Activated naive CD8-positive, alpha-beta T cell treated with anti-CD3 and anti-CD28 coated beads for 36 hours (primary cell): Measurements from ENCODE around the gene GABRR2. TPM values are rescaled to one million over a fixed set of nuclear protein-coding genes. Genes with fewer than 3 reads are reported as not detected.

ENCODE experiments used
- DNase-seq: peaks from one replicate; pipeline ENCODE4 v3.0.0; 2021
- H3K27ac Mint-ChIP-seq: one replicate; pipeline ENCODE4 v1.8.0; 2022; ENCODE audit warnings: mild to moderate bottlenecking, moderate library complexity, mixed read lengths
- H3K27me3 Mint-ChIP-seq: one replicate; pipeline ENCODE4 v1.8.0; 2022; ENCODE audit warnings: mild to moderate bottlenecking, mixed read lengths
- H3K36me3 Mint-ChIP-seq: one replicate; pipeline ENCODE4 v1.8.0; 2021; ENCODE audit warnings: mild to moderate bottlenecking, mixed read lengths
- H3K4me1 Mint-ChIP-seq: one replicate; pipeline ENCODE4 v1.8.0; 2021; ENCODE audit warnings: mixed read lengths
- H3K4me3 Mint-ChIP-seq: one replicate; pipeline ENCODE4 v1.8.0; 2022; ENCODE audit warnings: mild to moderate bottlenecking, moderate library complexity, mixed read lengths
- H3K9me3 Mint-ChIP-seq: one replicate; pipeline ENCODE4 v1.8.0; 2022; ENCODE audit warnings: mixed read lengths
- total RNA-seq, 2 experiments: library from RNA; stranded (reverse); gene quantifications; one replicate each; pipeline ENCODE4 v1.2.3, GENCODE V29; 2021

The GABRR2 gene
- total RNA-seq, 2 experiments from 2014 or later, result 0.12 TPM; not detected in 1

GRCh38 chr6:89348372-89348771 is 33.3 kb upstream of the GABRR2 start:
- H3K9me3 Mint-ChIP-seq, result peaks cover 4% of the 10 kb centered on the region
- H3K27ac Mint-ChIP-seq, result no peak overlapping the region
- peaks cover 23% of the 10 kb centered on the region for H3K36me3 Mint-ChIP-seq
- no peaks in the 10 kb centered on the region for H3K27me3 Mint-ChIP-seq
- H3K4me1 Mint-ChIP-seq, result peaks cover 48% of the 10 kb centered on the region
- DNase-seq, result no peak
- H3K4me3 Mint-ChIP-seq, result no peak overlapping the region

GRCh38 chr6:89347825-89348224 is 32.7 kb upstream of the GABRR2 start:
- Mint-ChIP-seq H3K4me1 (peaks cover 47% of the 10 kb centered on the region), H3K36me3 (peaks cover 23% of the 10 kb centered on the region), H3K27ac (no peak overlapping the region), H3K4me3 (no peak overlapping the region), H3K9me3 (peaks cover 4% of the 10 kb centered on the region), H3K27me3 (no peaks in the 10 kb centered on the region)
- no peak for DNase-seq

- Mint-ChIP-seq H3K4me1 (peaks cover 44% of the 10 kb centered on the region), H3K27ac (no peak overlapping the region), H3K36me3 (peaks cover 23% of the 10 kb centered on the region), H3K27me3 (no peaks in the 10 kb centered on the region), H3K9me3 (peaks cover 4% of the 10 kb centered on the region), H3K4me3 (no peak overlapping the region)
- DNase-seq, result no peak
Observed at GRCh38 chr6:89346433-89346832, 31.3 kb upstream of the GABRR2 start.

GRCh38 chr6:89339565-89339964 is 24.5 kb upstream of the GABRR2 start:
- Mint-ChIP-seq H3K27me3 (no peaks in the 10 kb centered on the region), H3K4me1 (peaks cover 5% of the 10 kb centered on the region), H3K9me3 (no peaks in the 10 kb centered on the region), H3K27ac (no peak overlapping the region), H3K4me3 (no peak overlapping the region), H3K36me3 (peaks cover 20% of the 10 kb centered on the region)
- no peak for DNase-seq

GRCh38 chr6:89335164-89335563 is 20.1 kb upstream of the GABRR2 start:
- no peak overlapping the region for H3K4me3 Mint-ChIP-seq
- H3K4me1 Mint-ChIP-seq, result no peaks in the 10 kb centered on the region
- H3K36me3 Mint-ChIP-seq, result peaks cover 23% of the 10 kb centered on the region
- no peaks in the 10 kb centered on the region for H3K9me3 Mint-ChIP-seq
- H3K27ac Mint-ChIP-seq, result no peak overlapping the region
- no peaks in the 10 kb centered on the region for H3K27me3 Mint-ChIP-seq
- DNase-seq, result no peak

- peaks cover 12% of the 10 kb centered on the region for H3K36me3 Mint-ChIP-seq
- H3K9me3 Mint-ChIP-seq, result no peaks in the 10 kb centered on the region
- H3K27ac Mint-ChIP-seq, result no peak overlapping the region
- no peak for DNase-seq
- H3K4me1 Mint-ChIP-seq, result no peaks in the 10 kb centered on the region
- no peaks in the 10 kb centered on the region for H3K27me3 Mint-ChIP-seq
- H3K4me3 Mint-ChIP-seq, result no peak overlapping the region
Observed at GRCh38 chr6:89330910-89331309, 15.8 kb upstream of the GABRR2 start.

- no peak for DNase-seq
- Mint-ChIP-seq H3K27me3 (no peaks in the 10 kb centered on the region), H3K36me3 (peaks cover 11% of the 10 kb centered on the region), H3K9me3 (no peaks in the 10 kb centered on the region), H3K4me1 (no peaks in the 10 kb centered on the region), H3K4me3 (no peak overlapping the region), H3K27ac (no peak overlapping the region)
Observed at GRCh38 chr6:89328976-89329375, 13.9 kb upstream of the GABRR2 start.

GRCh38 chr6:89324304-89324703 is 9.2 kb upstream of the GABRR2 start:
- no peak overlapping the region for H3K27ac Mint-ChIP-seq
- H3K4me1 Mint-ChIP-seq, result no peaks in the 10 kb centered on the region
- DNase-seq, result no peak
- no peak overlapping the region for H3K4me3 Mint-ChIP-seq
- no peaks in the 10 kb centered on the region for H3K9me3 Mint-ChIP-seq
- no peaks in the 10 kb centered on the region for H3K27me3 Mint-ChIP-seq
- peaks cover 5% of the 10 kb centered on the region for H3K36me3 Mint-ChIP-seq

- no peak overlapping the region for H3K4me3 Mint-ChIP-seq
- DNase-seq, result no peak
- H3K27ac Mint-ChIP-seq, result no peak overlapping the region
- H3K9me3 Mint-ChIP-seq, result no peaks in the 10 kb centered on the region
- H3K4me1 Mint-ChIP-seq, result no peaks in the 10 kb centered on the region
- peaks cover 6% of the 10 kb centered on the region for H3K36me3 Mint-ChIP-seq
- H3K27me3 Mint-ChIP-seq, result no peaks in the 10 kb centered on the region
Observed at GRCh38 chr6:89323511-89323971, 8.4 kb upstream of the GABRR2 start.

GRCh38 chr6:89321131-89321970 is 6.3 kb upstream of the GABRR2 start:
- H3K9me3 Mint-ChIP-seq, result no peaks in the 10 kb centered on the region
- DNase-seq, result no peak
- H3K4me1 Mint-ChIP-seq, result no peaks in the 10 kb centered on the region
- H3K36me3 Mint-ChIP-seq, result peaks cover 5% of the 10 kb centered on the region
- H3K4me3 Mint-ChIP-seq, result no peak overlapping the region
- no peaks in the 10 kb centered on the region for H3K27me3 Mint-ChIP-seq
- H3K27ac Mint-ChIP-seq, result no peak overlapping the region

- Mint-ChIP-seq H3K36me3 (peaks cover 9% of the 10 kb centered on the region), H3K27me3 (no peaks in the 10 kb centered on the region), H3K27ac (no peak overlapping the region), H3K4me1 (no peaks in the 10 kb centered on the region), H3K4me3 (no peak overlapping the region), H3K9me3 (no peaks in the 10 kb centered on the region)
- no peak for DNase-seq
Observed at GRCh38 chr6:89320012-89320559, 5.0 kb upstream of the GABRR2 start.

GRCh38 chr6:89317067-89317466 is 2.0 kb upstream of the GABRR2 start:
- Mint-ChIP-seq H3K27me3 (no peaks in the 10 kb centered on the region), H3K4me1 (no peaks in the 10 kb centered on the region), H3K36me3 (peaks cover 9% of the 10 kb centered on the region), H3K27ac (no peak overlapping the region), H3K4me3 (no peak overlapping the region), H3K9me3 (no peaks in the 10 kb centered on the region)
- DNase-seq, result no peak

GRCh38 chr6:89314692-89315091 is 407 bp downstream of the GABRR2 start:
- H3K36me3 Mint-ChIP-seq, result peaks cover 9% of the 10 kb centered on the region
- H3K9me3 Mint-ChIP-seq, result no peaks in the 10 kb centered on the region
- H3K27me3 Mint-ChIP-seq, result no peaks in the 10 kb centered on the region
- DNase-seq, result no peak
- H3K4me3 Mint-ChIP-seq, result no peak overlapping the region
- no peaks in the 10 kb centered on the region for H3K4me1 Mint-ChIP-seq
- H3K27ac Mint-ChIP-seq, result no peak overlapping the region

- no peak for DNase-seq
- Mint-ChIP-seq H3K27me3 (no peaks in the 10 kb centered on the region), H3K36me3 (peaks cover 6% of the 10 kb centered on the region), H3K27ac (no peak overlapping the region), H3K4me1 (no peaks in the 10 kb centered on the region), H3K4me3 (no peak overlapping the region), H3K9me3 (no peaks in the 10 kb centered on the region)
Observed at GRCh38 chr6:89313006-89313405, 2.1 kb downstream of the GABRR2 start.

GRCh38 chr6:89311853-89312531 is 3.1 kb downstream of the GABRR2 start:
- Mint-ChIP-seq H3K9me3 (no peaks in the 10 kb centered on the region), H3K36me3 (peaks cover 6% of the 10 kb centered on the region), H3K27me3 (no peaks in the 10 kb centered on the region), H3K27ac (no peak overlapping the region), H3K4me1 (no peaks in the 10 kb centered on the region), H3K4me3 (no peak overlapping the region)
- no peak for DNase-seq
